ENCODE data around the gene PTK7.

Gene PTK7

GRCh38 chr6:43129434-43130194 lies 53.5 kb downstream of the PTK7 start:
- TF ChIP-seq POLR2AphosphoS5 (IDR thresholded peaks at IDR 0.05; ENCODE audit: low read depth, low read length) (no peak), REST (IDR thresholded peaks at IDR 0.05; ENCODE audit: insufficient read depth in 1 of 2, low read depth in 2 of 2, low read length in 2 of 2) (no peak), SIN3A (IDR thresholded peaks at IDR 0.05; ENCODE audit: borderline replicate concordance, insufficient read depth, low read length) (no peak)

- no peak for TF ChIP-seq REST (IDR thresholded peaks at IDR 0.05; ENCODE audit: insufficient read depth in 1 of 2, low read depth in 2 of 2, low read length in 2 of 2)
Measured at GRCh38 chr6:43130429-43130828, 54.3 kb downstream of the PTK7 start.

- TF ChIP-seq REST (IDR thresholded peaks at IDR 0.05; ENCODE audit: insufficient read depth in 1 of 2, low read depth in 2 of 2, low read length in 2 of 2) (no peak), FOXP2 (optimal IDR thresholded peaks at IDR 0.05; ENCODE audit: borderline replicate concordance, extremely low read depth, extremely low read length, insufficient read depth) (no peak), TAF1 (IDR thresholded peaks at IDR 0.05; ENCODE audit: borderline replicate concordance, insufficient read depth, low read length) (no peak), SIN3A (IDR thresholded peaks at IDR 0.05; ENCODE audit: borderline replicate concordance, insufficient read depth, low read length) (no peak), POLR2AphosphoS5 (IDR thresholded peaks at IDR 0.05; ENCODE audit: low read depth, low read length) (no peak)
Measured at GRCh38 chr6:43138267-43138666, 62.2 kb downstream of the PTK7 start.

GRCh38 chr6:43141644-43142043 lies 65.5 kb downstream of the PTK7 start:
- TF ChIP-seq REST (IDR thresholded peaks at IDR 0.05; ENCODE audit: insufficient read depth in 1 of 2, low read depth in 2 of 2, low read length in 2 of 2), result no peak
- no peak for TF ChIP-seq TAF1 (IDR thresholded peaks at IDR 0.05; ENCODE audit: borderline replicate concordance, insufficient read depth, low read length)
- TF ChIP-seq SIN3A (IDR thresholded peaks at IDR 0.05; ENCODE audit: borderline replicate concordance, insufficient read depth, low read length), result no peak
- TF ChIP-seq POLR2AphosphoS5 (IDR thresholded peaks at IDR 0.05; ENCODE audit: low read depth, low read length), result no peak
- no peak for TF ChIP-seq FOXP2 (optimal IDR thresholded peaks at IDR 0.05; ENCODE audit: borderline replicate concordance, extremely low read depth, extremely low read length, insufficient read depth)

- TF ChIP-seq SIN3A (IDR thresholded peaks at IDR 0.05; ENCODE audit: borderline replicate concordance, insufficient read depth, low read length), result no peak
Measured at GRCh38 chr6:43142101-43142500, 66.0 kb downstream of the PTK7 start.

All from PFSK-1 (cell line).